ENCODE measurements around the gene FNDC11. TPM values are rescaled to one million over a fixed set of nuclear protein-coding genes. Genes with fewer than 3 reads are reported as not detected.

The FNDC11 gene
- total RNA-seq, 2 donors from 2014 or later: 0.19 TPM; not detected in 1

- intact Hi-C loops (cut with DNase I): loop anchor here in 1 of 2 donors (5.0 to 10.0 kb wide), 2 partner anchors 107 to 435 kb away; no protein-coding TSS in a partner anchor
- peak; percentile 96 for DNase-seq (ENCODE audit: low spot score)
Measured at GRCh38 chr20:63537525-63538203, 16.3 kb upstream of the FNDC11 start.

- DNase-seq (ENCODE audit: low spot score): no peak
- intact Hi-C loops (cut with DNase I): loop anchor here in 1 of 2 donors (5.0 to 10.0 kb wide), 2 partner anchors 106 to 434 kb away; no protein-coding TSS in a partner anchor
Measured at GRCh38 chr20:63538204-63539091, 15.5 kb upstream of the FNDC11 start.

DNA sequence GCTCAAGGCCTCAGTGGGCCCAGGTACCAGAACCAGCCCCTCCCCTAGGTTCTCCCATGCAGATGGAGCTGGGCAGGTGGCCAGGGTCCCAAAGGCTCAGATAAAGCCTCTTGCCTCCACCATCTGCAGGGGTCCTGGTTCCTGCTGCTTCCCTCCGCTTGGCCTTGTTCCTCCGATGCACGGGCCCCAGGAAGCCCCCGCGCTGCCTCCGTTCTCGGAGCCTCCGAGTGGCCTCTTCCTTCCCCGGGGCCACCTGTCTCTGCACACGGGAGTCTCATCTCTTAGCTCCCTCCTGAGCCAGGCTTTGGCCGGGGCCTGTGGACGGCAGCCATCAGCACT is 14.9 kb upstream of the FNDC11 start:
- DNase-seq (ENCODE audit: low spot score): no peak
- intact Hi-C loops (cut with DNase I): loop anchor here in 1 of 2 donors (5.0 to 10.0 kb wide), 2 partner anchors 106 to 433 kb away; no protein-coding TSS in a partner anchor

DNA sequence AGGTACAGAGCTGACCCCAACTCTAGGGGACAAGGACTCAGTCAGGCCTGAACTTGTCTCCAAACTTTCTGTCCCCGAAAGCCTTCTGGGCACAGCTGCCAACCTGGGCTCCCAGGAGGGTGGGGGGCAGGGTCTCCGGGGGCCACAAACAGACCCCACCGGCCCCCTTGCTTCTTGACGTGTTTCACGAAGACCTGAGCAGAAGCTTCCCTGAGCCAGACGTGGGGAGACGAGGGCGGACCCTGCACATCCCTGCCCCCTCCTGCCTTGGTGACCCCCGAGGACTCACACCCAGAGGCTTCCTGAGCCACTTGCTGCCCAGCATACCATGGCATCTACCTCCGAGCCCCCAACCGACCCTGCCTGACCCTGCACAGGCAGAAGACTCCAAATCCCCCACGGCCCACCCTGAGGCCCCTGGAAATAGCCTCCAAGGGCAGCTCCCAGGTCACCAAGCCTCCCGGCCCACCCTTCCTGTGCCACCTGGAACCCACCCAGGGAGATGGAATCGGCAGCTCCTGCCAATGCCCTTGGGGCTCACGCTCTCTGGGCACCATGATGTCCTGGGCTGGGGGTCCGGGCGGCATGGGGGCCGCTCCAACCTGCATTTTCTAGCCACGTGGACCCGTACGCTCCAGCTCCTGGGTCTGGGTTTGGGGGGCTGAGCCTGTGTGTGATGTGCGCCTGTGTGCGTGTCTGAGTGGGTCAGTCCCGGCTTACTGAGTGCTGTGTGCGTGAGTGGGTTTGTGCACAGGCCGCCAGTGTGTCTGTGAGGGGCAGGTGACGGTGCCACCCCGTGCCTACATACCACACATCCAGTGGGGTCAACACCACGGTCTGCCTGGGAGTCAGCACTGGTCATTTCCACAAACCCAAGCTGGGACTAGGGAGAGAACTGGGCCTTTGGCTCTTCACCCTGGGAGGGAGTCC is 14.3 kb upstream of the FNDC11 start:
- DNase-seq (ENCODE audit: low spot score): no peak
- intact Hi-C loops (cut with DNase I): loop anchor here in 1 of 2 donors (5.0 to 10.0 kb wide), 2 partner anchors 105 to 433 kb away; no protein-coding TSS in a partner anchor

DNA sequence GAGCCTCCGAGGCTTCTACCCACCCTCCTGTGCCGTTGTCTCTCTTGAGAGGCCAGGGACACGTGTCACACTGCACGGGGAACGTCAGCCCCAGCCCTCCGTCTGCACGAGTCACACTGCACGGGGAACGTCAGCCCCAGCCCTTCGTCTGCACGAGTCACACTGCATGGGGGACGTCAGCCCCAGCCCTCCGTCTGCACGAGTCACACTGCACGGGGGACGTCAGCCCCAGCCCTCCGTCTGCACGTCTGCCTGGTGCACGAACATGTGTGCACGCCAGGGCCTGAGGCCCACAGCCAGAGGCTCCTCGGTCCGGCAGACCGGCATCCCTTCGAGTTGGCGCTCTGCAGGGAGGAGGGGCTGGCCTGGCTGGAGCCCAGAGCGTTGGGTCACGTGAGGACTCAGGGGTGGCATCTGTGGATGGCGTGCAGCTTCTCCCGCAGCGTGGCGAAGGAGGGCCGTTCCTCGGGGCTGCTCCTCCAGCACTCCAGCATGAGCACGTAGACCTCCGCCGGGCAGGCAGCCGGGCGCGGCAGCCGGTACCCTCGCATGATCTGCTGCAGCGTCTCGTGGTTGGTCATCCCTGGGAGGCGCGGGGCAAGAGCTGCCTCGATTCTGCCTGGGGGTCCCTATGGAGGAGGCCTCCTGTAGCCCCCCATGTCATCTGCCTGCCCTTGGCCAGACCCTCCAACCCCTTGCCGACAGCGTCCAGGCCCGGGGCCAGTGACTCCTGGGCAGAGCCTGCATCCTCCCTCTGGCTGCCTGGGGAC is 13.4 kb upstream of the FNDC11 start:
- DNase-seq (ENCODE audit: low spot score): no peak
- intact Hi-C loops (cut with DNase I): no loop called here

DNA sequence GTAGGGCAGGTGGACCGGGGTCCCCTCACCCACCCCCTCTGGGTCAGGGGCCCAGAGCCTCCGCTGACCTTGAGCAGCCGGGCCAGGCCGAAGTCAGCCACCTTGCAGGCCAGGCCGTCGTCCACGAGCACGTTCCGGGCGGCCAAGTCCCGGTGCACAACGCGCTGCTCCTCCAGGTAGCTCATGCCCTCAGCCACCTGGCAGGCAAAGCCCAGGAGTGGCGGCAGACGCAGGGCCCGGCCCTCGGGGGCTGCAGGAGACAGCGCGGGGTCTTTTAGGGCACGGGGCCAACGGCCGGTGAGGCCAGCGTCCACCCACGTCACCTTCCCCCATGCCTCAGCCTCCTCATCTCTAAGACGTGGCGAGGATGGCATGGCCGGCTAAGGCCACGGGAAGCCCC is 12.6 kb upstream of the FNDC11 start:
- intact Hi-C loops (cut with DNase I): no loop called here

GRCh38 chr20:63542031-63542559 is 11.9 kb upstream of the FNDC11 start:
- DNase-seq (ENCODE audit: low spot score): no peak
- intact Hi-C loops (cut with DNase I): no loop called here

More for the DNA sequence above, 12.6 kb upstream of the FNDC11 start:
- no peak for DNase-seq (ENCODE audit: low spot score)

DNA sequence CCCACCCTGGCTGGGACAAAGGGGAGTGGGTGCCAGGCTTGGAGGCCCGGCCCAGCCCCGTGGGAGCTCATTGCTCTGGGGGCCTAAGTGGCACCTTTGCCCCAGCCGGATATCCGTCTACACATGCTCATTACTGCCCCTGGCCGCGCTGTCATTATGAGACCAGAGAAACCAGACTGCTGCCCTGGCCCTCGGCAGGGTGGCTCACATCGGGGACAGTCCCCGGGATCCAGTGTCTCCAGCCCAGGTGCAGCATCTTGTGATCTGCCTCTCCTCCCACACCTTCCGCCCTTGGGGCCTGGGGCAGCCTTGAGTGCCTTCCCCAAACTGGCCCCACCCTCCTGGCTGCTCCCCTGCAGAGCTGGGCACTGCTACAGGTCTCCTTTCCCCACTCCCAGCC is 11.3 kb upstream of the FNDC11 start:
- DNase-seq (ENCODE audit: low spot score): no peak
- intact Hi-C loops (cut with DNase I): no loop called here

GRCh38 chr20:63543131-63543530 is 10.8 kb upstream of the FNDC11 start:
- intact Hi-C loops (cut with DNase I): no loop called here
- DNase-seq (ENCODE audit: low spot score): no peak

DNA sequence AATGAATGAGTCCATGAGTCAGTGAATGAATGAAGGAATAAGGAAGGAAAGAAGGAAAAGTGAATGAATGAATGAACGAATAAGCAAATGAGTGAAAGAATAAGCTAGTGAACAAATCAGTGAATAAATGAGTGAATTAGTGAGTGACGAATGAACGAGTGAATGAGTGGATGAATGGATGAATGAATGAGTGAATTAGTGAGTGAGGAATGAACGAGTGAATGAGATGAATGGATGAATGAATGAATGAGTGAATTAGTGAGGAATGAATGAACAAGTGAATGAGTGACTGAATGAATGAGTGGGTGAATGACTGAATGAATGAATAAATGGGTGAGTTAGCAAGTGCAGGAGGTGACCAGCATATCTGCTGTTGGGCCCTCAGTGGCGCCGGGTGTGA is 10.2 kb upstream of the FNDC11 start:
- DNase-seq (ENCODE audit: low spot score): no peak
- intact Hi-C loops (cut with DNase I): no loop called here

DNA sequence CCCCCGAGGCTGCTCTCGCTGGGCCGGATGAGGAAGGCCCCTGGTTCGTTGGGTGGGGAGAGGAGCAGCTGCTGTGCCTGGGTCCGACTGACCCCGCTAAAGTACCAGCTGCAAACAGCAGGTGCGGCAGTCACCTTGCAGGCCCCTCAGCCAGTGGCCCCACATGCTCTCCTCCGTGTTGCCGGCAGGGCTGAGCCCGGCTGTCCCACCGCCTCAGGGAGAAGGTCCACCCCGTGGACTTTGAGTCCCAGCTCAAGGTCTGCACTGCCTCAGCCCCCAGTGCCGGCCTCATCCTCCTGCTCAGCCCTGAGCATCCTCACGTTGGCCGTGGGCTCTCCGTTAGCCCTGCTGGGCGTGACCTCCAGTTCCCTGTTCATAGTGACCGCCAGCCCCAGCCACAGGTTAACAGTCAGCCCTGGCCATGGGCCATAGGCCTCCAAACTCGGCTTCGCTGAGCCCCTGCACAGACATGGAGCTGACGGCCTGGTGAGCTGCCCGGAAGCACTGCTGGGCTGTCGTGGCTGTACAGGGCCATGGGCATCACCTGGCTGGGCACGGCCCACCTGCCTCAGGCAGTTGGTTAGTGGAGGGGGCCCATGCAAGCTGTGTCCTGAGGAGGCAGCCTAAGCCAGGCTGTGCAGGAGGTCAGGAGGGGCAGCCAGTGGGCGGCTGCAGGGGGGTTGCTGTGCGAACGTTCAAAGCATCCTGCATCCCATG is 9.6 kb upstream of the FNDC11 start:
- intact Hi-C loops (cut with DNase I): no loop called here
- DNase-seq (ENCODE audit: low spot score): no peak

DNA sequence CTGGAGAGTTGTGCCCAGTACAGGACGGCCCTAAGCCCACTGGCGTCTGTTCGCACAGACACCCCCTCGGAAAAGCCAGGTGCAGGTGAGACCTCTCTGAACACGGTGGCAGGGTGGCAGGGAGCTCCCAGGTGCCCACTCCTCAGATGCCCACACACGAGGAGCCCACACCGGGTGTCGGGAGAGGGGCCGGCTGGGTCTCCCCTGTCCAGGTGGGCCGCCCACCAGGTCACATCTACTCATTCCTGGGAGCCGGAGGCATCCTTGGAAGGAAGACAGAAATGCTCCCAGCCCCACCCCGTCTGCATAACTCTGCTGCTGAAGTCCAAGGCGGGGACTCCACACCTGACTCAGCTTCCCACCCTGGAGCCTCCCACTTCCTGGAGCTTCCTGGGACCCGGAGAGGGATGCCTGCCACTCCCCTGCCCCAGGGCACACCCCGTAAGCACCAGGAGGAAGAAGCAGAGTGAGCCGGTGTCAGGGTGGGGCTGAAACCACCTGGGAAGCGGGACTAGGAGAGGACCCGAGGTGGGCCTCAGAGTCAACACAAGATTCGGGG is 8.9 kb upstream of the FNDC11 start:
- no peak for DNase-seq (ENCODE audit: low spot score)
- intact Hi-C loops (cut with DNase I): no loop called here

DNA sequence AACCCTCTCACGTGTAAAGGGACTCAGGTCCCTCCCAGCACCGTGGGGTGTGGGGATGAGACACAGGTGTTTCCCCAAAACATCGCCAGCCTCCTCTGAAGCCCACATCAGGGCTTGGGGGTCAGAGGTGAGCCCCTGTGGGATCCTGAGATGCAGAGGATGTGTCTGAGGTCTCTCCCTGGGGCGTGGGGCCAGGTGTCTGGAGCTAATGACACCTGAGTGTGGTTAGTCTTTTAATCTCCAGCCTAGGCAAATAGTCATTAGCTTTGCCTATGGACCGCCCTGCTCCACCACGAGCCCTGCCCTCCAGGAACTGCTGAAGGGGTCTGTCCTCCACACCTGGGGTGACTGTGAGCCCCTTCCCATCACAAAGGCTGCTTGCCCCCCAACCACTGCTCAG is 8.1 kb upstream of the FNDC11 start:
- intact Hi-C loops (cut with DNase I): no loop called here
- DNase-seq (ENCODE audit: low spot score): no peak

DNA sequence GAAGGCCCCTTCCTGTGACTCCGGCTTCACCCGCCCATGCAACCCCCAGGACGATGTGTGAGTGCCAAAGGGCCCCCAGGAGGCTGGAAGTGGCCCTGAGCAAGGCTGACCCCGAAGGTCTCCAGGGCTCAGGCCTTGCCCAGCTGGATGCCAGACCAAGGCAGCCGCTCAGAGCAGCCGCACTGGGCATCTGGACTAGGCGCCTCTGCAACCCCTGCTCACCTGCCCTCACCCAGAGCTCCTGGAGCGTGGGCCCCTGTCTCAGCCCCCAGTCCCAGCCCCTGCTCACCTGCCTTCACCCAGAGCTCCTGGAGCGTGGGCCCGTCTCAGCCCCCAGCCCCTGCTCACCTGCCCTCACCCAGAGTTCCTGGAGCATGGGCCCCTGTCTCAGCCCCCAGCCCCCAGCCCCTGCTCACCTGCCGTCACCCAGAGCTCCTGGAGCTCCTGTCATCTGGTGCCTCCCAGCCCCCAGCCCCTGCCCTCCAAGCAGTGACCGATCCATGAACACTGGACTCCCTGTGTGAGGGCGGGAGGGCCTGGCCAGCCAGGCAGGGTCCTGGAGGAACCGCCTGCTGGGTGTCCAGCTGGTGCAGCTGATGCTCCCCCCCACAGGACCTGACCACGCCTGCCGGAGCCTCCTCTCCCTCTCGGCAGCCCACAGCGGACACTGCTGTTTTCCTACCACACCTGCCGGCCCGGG is 7.6 kb upstream of the FNDC11 start:
- no peak for DNase-seq (ENCODE audit: low spot score)
- intact Hi-C loops (cut with DNase I): no loop called here

DNA sequence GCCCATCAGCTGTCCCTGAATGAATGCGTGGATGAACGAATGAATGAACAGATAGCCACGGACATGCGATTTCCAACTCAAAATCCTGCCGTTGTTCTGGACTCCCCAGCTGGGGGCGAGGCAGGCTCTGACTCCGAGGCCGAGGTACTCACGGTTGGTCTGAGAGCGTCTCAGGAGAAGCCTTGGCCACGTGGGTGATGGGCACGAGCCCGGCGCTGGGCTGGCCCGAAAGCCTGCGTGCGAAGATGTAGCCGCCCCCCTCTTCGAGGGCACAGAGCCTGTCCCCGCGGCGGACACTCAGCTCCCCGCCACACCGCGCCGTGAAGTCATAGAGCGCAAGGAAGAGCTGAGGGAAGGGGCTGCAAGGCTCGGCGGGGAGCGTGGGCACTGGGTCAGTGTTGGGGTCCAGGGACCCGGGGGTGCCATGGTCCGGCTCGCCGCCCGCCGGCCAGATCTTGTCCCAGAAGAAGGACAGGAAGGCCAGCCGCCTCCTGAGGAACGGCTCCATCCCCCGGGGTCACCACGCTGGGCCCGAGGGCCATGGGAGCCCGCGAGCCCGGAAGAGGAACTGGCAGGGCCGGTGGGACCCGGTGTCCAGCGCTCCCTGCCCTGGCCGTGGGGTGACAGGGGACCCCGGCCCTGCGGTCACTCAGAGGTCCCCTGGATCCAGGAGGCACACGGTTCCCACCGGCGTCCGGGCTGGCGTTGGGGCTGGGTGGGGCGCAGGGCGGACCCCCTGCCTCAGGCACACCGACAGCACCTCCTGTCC is 6.8 kb upstream of the FNDC11 start:
- intact Hi-C loops (cut with DNase I): no loop called here
- no peak for DNase-seq (ENCODE audit: low spot score)

All from posterior vena cava (tissue), 2 donors.